ENCODE data around the gene TSBP1. TPM values are rescaled to one million over a fixed set of nuclear protein-coding genes. Genes with fewer than 3 reads are reported as not detected.

TSBP1 gene
- total RNA-seq, 4 donors from 2014 or later, result not detected

DNA sequence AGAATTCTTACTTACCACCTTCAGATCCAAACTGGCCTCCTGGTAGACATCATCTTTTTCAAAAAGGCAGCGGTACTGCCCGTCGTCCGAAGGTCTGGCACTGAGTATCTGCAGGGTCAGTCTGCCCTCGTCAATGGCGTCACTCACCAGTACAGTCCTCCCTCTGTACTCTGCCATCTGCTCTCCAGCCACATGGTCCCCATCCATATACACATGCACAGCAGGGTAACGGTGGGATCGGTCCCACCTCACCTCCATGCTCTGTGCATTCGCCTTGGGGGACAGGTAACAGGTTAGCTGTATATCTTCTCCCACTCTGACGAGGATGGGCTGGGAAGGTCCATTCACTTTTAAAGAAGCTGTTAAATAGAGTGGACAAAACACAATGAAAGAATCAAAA is 24.3 kb upstream of the TSBP1 start:
- Histone ChIP-seq H3K36me3 (no peaks in the 10 kb centered on the region), H3K27me3 (no peaks in the 10 kb centered on the region), H3K27ac (no peak overlapping the region), H3K9me3 (no peaks in the 10 kb centered on the region), H3K4me3 (no peak overlapping the region), H3K4me1 (no peaks in the 10 kb centered on the region)
- intact Hi-C loops (cut with DNase I; ENCODE audit: low total_unique reads) (loop anchor here (10.0 kb wide), 1 partner anchor 141 kb away; no protein-coding TSS in a partner anchor), in situ Hi-C loops (cut with MboI; ENCODE audit: low sequenced_read_pairs in 4 of 4) (no loop called here)
- ATAC-seq (no peak), DNase-seq (no peak)
- TF ChIP-seq POLR2A (IDR thresholded peaks at IDR 0.05) (no peak), CTCF (IDR thresholded peaks at IDR 0.05 in 4 of 5, conservative IDR thresholded peaks at IDR 0.05 in 1 of 5) (no peak)

DNA sequence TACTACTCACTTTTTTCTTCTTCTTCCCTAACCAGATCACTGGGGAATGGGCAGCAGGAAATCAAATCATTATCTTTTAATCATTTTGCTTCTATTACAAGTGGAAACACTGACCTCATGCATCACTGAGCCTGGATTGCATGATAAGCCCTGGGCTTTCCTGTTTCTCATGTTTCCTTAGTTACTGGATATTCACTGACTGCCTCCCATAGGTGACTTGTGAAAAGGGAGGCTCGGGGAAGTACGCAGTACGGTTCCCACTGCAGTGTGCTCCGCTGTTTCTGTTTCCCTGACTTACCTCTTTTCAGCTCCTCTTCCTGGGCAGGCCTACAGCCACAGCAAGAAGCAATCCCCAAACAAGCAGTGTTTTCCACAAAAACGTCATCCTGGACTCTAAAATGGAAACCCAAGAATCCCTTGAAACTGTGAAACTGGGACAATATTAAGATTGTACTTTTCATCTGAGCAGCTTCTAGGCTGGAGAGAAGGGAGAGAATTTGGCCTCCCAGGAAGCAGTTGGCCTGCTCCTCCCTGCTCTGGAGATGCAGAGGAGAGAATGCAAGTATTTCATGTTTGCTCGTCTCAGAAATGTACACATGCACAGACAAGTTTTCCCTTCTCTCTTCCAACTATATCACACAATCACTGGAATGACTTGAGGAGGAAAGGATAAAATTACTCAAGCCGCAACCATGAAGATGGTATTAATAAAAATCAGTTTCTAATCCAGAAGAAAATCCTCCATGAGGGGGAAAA is 22.1 kb upstream of the TSBP1 start:
- TF ChIP-seq CTCF (IDR thresholded peaks at IDR 0.05 in 4 of 5, conservative IDR thresholded peaks at IDR 0.05 in 1 of 5), result no peak
- no peak for TF ChIP-seq POLR2A (IDR thresholded peaks at IDR 0.05)
- Histone ChIP-seq H3K4me3 (no peak overlapping the region), H3K27ac (peak overlapping the region; percentile 38 to 58 (median 48)), H3K27me3 (no peaks in the 10 kb centered on the region), H3K4me1 (no peaks in the 10 kb centered on the region), H3K36me3 (no peaks in the 10 kb centered on the region), H3K9me3 (no peaks in the 10 kb centered on the region)
- in situ Hi-C loops (cut with MboI; ENCODE audit: low sequenced_read_pairs in 4 of 4), result no loop called here
- no peak for DNase-seq
- peak; percentile 70 to 71 for ATAC-seq
- intact Hi-C loops (cut with DNase I; ENCODE audit: low total_unique reads), result loop anchor here (10.0 kb wide), 1 partner anchor 139 kb away; no protein-coding TSS in a partner anchor

GRCh38 chr6:32391505-32391904 is 19.8 kb upstream of the TSBP1 start:
- in situ Hi-C loops (cut with MboI; ENCODE audit: low sequenced_read_pairs in 4 of 4), result no loop called here
- Histone ChIP-seq H3K4me3 (no peak overlapping the region), H3K36me3 (no peaks in the 10 kb centered on the region), H3K9me3 (no peaks in the 10 kb centered on the region), H3K27ac (no peak overlapping the region), H3K27me3 (no peaks in the 10 kb centered on the region), H3K4me1 (no peaks in the 10 kb centered on the region)
- TF ChIP-seq CTCF (IDR thresholded peaks at IDR 0.05 in 4 of 5, conservative IDR thresholded peaks at IDR 0.05 in 1 of 5), result no peak
- ATAC-seq, result no peak
- intact Hi-C loops (cut with DNase I; ENCODE audit: low total_unique reads), result loop anchor here (10.0 kb wide), 1 partner anchor 137 kb away; no protein-coding TSS in a partner anchor
- no peak for DNase-seq

DNA sequence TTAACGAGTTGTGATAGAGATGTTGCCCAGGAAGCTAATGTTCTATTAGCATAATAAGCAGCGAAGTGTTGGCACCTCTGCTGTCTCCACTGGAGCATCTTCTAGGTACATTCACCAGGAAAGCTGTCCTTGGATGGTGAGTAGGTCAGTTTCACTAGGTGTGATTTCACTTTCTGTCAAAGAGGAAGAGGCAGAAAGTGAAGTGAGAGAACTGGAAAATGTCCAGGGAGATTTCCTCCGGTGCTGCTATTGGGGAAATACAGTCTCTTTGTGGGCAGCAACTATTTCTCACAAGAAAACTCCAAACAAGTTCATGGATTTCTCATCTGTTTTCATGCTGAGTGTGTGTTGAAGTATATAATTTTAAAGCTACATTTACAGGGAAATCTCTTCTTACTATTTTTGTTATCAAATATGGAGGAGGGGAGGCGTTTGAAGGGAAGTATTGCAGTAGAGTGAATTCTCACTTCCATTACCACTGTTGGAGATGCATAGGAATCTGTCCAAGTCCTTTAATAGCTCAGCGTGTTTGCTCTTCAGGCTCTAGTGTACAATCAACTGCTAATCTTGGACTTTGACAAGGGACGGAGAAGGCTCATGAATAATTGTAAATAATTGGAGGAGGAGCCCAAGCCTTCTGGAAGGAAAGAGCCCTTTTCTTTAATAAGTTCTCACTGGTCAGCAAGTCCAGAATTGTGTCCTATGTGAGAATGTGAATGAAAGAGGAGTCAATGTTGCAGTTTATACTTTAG is 16.1 kb upstream of the TSBP1 start:
- intact Hi-C loops (cut with DNase I; ENCODE audit: low total_unique reads) (no loop called here), in situ Hi-C loops (cut with MboI; ENCODE audit: low sequenced_read_pairs in 4 of 4) (no loop called here)
- Histone ChIP-seq H3K4me3 (no peak overlapping the region), H3K9me3 (no peaks in the 10 kb centered on the region), H3K27me3 (no peaks in the 10 kb centered on the region), H3K36me3 (no peaks in the 10 kb centered on the region), H3K4me1 (no peaks in the 10 kb centered on the region), H3K27ac (no peak overlapping the region)
- DNase-seq (no peak), ATAC-seq (no peak)
- no peak for TF ChIP-seq POLR2A (IDR thresholded peaks at IDR 0.05)
- no peak for TF ChIP-seq CTCF (IDR thresholded peaks at IDR 0.05 in 4 of 5, conservative IDR thresholded peaks at IDR 0.05 in 1 of 5)
